Activated T-helper 2 cell treated with anti-CD3 and anti-CD28 coated beads, Interferon-gamma antibody, Interleukin-2, Interleukin-4, amounts not matched to agents 10 μg/mL and 5 μg/mL and 100 μg/mL, durations not matched to agents 14 hours and 24 hours and 36 hours (primary cell): ENCODE data around the gene NCKAP5. TPM values are rescaled to one million over a fixed set of nuclear protein-coding genes. Genes with fewer than 3 reads are reported as not detected.

Experiments used
- DNase-seq: peaks from one replicate; pipeline ENCODE4 v3.0.0; 2021; ENCODE audit warnings: low spot score
- H3K27ac Mint-ChIP-seq: one replicate; pipeline ENCODE4 v1.8.0; 2021; ENCODE audit warnings: mixed read lengths
- H3K27me3 Mint-ChIP-seq: one replicate; pipeline ENCODE4 v1.8.0; 2021; ENCODE audit warnings: low read depth, mixed read lengths
- H3K36me3 Mint-ChIP-seq: one replicate; pipeline ENCODE4 v1.8.0; 2021; ENCODE audit warnings: low read depth, mixed read lengths
- H3K4me1 Mint-ChIP-seq: one replicate; pipeline ENCODE4 v1.8.0; 2021; ENCODE audit warnings: low read depth, mixed read lengths
- H3K4me3 Mint-ChIP-seq: one replicate; pipeline ENCODE4 v1.8.0; 2021; ENCODE audit warnings: low read depth, mild to moderate bottlenecking, moderate library complexity, mixed read lengths
- H3K9me3 Mint-ChIP-seq: one replicate; pipeline ENCODE4 v1.8.0; 2021; ENCODE audit warnings: mixed read lengths
- intact Hi-C: fragments of 100-400 bp; cut with micrococcal nuclease; formaldehyde crosslinking; loops from one replicate; pipeline ENCODE4 v1.15.1; 2023
- total RNA-seq: library from RNA; stranded (reverse); gene quantifications from 2 replicates; pipeline ENCODE4 v1.2.3, GENCODE V29; 2022

The NCKAP5 gene
- total RNA-seq, 1 donor from 2014 or later = not detected

DNA sequence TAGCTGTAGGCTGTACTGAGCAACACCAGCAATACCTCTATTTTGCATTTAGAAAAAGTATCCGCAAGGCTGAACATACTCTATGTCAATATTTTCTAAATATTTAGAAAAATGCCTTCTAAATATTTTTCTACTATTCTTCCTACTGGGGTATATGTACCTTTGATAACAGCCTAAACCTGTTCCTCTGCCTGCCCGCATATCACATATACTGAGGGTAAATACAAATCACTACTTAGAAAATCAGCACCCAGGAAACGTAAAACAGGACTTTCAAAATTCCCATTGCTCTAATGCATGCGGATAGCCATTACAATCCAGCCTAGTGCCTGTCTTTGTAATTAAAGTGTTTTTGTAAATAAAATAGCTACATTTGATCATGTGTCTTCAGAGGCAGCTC lies 56.1 kb downstream of the NCKAP5 start:
- no peak overlapping the region for H3K4me3 Mint-ChIP-seq
- no peak overlapping the region for H3K27ac Mint-ChIP-seq
- no peaks in the 10 kb centered on the region for H3K4me1 Mint-ChIP-seq
- no peaks in the 10 kb centered on the region for H3K36me3 Mint-ChIP-seq
- intact Hi-C loops = no loop called here
- no peaks in the 10 kb centered on the region for H3K9me3 Mint-ChIP-seq
- DNase-seq = no peak
- H3K27me3 Mint-ChIP-seq = no peaks in the 10 kb centered on the region

DNA sequence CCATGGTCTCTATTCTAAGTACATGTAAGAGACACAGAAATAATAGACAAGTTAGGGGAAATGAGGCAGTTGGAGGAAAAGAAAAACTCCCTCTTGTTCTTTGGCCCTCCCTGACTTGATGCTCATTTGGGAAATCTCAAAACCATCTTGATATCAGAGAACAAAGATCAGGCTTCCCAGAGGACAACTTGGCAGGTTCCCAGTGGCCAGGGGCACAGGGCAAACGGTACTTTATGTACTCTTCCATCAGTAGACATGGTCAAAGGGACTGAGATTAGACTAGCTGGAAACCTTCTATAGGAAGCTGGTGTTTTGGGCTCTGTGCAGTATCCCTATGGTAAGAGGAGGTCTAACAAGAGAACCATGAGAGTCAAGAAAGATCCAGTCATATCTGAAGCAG lies 56.6 kb downstream of the NCKAP5 start:
- intact Hi-C loops = no loop called here
- H3K4me3 Mint-ChIP-seq = no peak overlapping the region
- H3K9me3 Mint-ChIP-seq = no peaks in the 10 kb centered on the region
- no peaks in the 10 kb centered on the region for H3K4me1 Mint-ChIP-seq
- H3K27ac Mint-ChIP-seq = no peak overlapping the region
- H3K27me3 Mint-ChIP-seq = no peaks in the 10 kb centered on the region
- H3K36me3 Mint-ChIP-seq = no peaks in the 10 kb centered on the region
- DNase-seq = no peak

DNA sequence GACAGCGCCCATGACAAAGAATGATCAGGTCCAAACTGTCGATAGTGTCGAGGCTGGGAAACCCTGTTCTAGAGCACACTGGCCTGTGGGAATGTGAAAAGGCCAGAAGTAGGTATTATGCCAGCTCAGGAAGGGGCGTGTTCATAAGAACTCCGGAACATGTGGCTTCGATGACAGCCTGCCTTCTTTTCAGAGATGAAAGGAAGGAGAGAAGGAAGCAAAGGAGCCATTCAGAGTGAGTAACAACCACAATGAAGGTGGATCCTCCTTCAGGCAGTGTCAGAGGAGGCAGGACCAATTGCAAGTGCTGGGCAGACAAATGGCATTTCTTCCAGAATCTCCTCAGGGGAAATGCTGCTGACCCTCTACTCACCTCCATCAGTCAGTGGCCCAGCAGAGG lies 58.5 kb downstream of the NCKAP5 start:
- Mint-ChIP-seq H3K9me3 (no peaks in the 10 kb centered on the region), H3K4me3 (no peak overlapping the region), H3K36me3 (no peaks in the 10 kb centered on the region), H3K27me3 (no peaks in the 10 kb centered on the region), H3K27ac (no peak overlapping the region), H3K4me1 (no peaks in the 10 kb centered on the region)
- intact Hi-C loops = no loop called here
- no peak for DNase-seq

DNA sequence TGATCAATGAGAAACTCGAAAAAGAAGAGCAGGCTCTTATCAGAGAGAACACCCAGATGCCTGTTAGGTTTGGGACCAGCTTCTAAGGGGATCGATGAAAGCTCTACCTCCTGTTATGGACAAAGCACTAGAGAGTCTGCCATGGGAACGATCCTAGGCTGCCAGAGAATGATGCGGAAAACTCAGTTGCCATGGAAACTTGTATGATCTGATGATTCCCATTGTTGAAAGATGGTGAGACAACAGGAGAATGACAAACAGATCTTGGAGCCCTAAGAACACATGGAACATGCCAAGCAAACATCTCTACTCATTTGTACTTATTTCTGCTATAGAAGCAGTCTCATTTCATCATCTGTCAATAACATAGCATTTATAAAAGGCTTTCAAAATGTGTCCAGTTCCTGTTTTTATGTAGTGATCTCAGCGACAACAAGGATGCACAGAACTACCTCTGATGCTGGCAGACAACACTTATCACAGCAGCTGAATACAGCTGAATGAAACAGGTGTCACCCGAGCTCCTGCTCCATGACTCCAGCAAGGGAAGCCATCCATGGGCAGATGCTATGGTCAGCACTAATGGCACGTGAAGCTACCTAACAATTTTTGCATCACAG lies 59.6 kb downstream of the NCKAP5 start:
- no peak overlapping the region for H3K27ac Mint-ChIP-seq
- H3K4me1 Mint-ChIP-seq = no peaks in the 10 kb centered on the region
- H3K9me3 Mint-ChIP-seq = no peaks in the 10 kb centered on the region
- no peaks in the 10 kb centered on the region for H3K36me3 Mint-ChIP-seq
- intact Hi-C loops = no loop called here
- H3K27me3 Mint-ChIP-seq = no peaks in the 10 kb centered on the region
- H3K4me3 Mint-ChIP-seq = no peak overlapping the region
- DNase-seq = no peak

DNA sequence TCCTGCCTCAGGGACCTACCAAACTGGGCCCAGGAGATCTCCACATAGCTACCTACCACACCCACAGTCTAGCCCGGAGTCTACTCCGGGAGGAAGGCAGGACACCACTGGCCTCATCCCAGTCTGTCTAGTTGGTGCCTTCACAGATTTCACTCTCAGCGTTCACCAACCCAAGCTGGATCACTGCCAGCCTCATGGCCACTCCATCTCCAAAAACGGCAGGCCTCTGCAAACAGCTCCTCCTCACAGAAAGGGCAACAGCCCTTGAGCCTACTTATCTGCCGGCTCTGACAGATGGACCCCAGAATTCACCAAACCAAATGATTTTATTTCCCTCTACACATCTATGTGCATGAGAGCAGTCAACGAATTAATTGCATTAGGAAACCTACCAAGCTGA lies 61.3 kb downstream of the NCKAP5 start:
- H3K4me3 Mint-ChIP-seq = no peak overlapping the region
- no peaks in the 10 kb centered on the region for H3K27me3 Mint-ChIP-seq
- DNase-seq = no peak
- no peaks in the 10 kb centered on the region for H3K4me1 Mint-ChIP-seq
- no peak overlapping the region for H3K27ac Mint-ChIP-seq
- intact Hi-C loops = no loop called here
- no peaks in the 10 kb centered on the region for H3K36me3 Mint-ChIP-seq
- no peaks in the 10 kb centered on the region for H3K9me3 Mint-ChIP-seq

DNA sequence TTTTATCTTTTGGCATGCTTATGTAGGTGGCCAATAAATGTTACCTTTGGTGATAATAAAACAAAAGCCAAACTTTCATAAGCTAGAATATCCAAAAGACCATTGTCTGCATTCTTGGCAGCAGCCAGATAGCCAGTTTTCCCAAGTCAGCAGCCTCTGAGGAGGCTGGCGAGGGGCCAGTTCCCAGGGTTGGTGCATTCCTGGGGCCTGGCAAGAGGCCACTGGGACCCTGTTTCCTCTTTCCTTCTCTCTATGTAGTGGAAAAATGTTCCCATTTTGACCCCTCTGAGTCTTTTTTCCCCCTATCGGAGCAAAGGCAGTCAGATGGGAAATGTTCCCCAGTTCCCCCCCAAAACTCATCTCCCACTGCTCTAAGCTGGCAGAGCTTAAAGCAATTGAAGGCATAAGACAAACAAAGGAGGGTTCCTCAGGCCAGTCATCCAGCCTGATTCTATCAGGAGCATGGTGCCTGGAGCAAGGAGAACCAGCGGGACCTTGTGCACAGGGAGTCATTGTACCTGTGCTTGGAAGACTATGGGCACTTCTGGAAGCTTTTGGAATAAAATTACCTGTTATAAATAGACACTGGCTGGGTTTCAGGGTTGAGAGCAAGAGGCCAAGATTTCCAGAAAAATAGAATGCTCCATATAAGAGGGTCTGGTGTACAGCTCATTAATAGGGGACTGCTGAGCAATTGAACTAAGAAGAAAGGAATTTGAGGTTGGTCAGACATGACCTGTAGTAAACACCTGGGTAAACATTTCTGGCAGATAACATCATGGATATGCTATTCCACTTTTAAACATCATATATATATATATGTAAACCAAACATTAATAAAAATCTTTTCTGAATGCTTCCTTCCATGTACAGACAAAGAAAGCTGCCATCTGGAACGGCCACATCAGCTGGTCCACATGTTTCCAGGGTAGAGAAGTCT lies 63.4 kb downstream of the NCKAP5 start:
- DNase-seq = no peak
- no peak overlapping the region for H3K27ac Mint-ChIP-seq
- intact Hi-C loops = no loop called here
- no peaks in the 10 kb centered on the region for H3K4me1 Mint-ChIP-seq
- no peaks in the 10 kb centered on the region for H3K36me3 Mint-ChIP-seq
- H3K4me3 Mint-ChIP-seq = no peak overlapping the region
- H3K27me3 Mint-ChIP-seq = no peaks in the 10 kb centered on the region
- no peaks in the 10 kb centered on the region for H3K9me3 Mint-ChIP-seq

DNA sequence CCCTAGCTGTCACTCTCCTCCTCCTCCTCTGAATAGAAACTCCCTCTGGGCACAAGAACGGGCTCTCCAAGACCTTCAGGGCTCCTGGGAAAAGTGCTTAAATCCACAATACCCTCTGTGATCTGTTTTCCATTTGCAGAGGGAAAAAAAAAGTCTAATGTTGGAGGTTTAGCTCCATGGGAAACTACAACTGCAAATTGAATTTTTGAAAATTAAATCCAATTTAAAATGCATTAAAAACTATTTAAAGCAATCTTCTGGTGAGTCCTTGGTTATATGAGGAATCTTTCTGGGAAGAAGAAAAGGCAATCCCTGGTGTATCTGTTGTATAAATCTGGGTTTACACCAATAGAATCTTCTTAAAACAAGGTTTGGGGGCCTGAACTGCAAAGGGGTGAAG lies 64.3 kb downstream of the NCKAP5 start:
- no peak overlapping the region for H3K27ac Mint-ChIP-seq
- H3K4me3 Mint-ChIP-seq = no peak overlapping the region

DNA sequence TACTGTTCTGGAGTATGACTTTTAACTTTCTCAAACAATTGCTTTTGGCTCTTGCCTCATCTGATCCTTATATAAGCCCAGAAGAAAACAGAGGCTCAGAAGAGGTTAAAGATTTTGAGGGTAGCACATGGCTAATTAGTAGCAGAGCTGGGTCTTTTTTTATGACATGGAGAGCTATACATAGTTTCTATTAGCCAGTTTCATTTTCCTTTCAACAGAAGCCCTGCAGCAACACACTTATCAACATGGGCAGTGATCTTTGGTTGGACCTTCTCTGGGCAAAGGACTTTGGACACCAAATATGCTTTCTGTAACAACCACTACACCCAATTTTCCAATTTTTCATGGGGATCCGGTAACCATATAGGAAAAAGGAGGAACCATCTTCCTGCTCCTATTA lies 64.9 kb downstream of the NCKAP5 start:
- no peaks in the 10 kb centered on the region for H3K36me3 Mint-ChIP-seq
- no peak for DNase-seq
- H3K27me3 Mint-ChIP-seq = no peaks in the 10 kb centered on the region
- intact Hi-C loops = no loop called here
- H3K4me1 Mint-ChIP-seq = no peaks in the 10 kb centered on the region
- no peaks in the 10 kb centered on the region for H3K9me3 Mint-ChIP-seq
- H3K4me3 Mint-ChIP-seq = no peak overlapping the region
- H3K27ac Mint-ChIP-seq = no peak overlapping the region

More for the DNA sequence above, 64.3 kb downstream of the NCKAP5 start:
- intact Hi-C loops = no loop called here
- Mint-ChIP-seq H3K4me1 (no peaks in the 10 kb centered on the region), H3K27me3 (no peaks in the 10 kb centered on the region), H3K9me3 (no peaks in the 10 kb centered on the region), H3K36me3 (no peaks in the 10 kb centered on the region)
- no peak for DNase-seq

DNA sequence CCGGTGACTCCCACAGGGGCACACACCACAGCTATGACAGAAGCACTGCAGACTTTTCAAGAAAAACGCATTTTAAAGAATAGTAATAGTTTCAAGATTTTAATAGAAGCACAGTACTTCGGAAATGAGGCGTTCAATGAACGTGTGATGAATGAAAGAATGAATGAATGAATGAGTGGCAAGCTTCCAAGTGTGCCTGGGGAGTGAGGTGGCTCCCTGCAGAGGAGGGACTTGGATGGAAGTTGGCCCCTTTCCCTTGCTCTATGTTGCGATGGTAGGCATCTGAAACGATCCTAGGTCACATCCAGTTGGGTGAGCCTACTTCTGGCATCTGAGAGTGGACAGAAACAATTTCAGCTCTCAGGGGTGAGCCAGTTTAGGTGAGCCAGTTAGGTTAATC lies 65.6 kb downstream of the NCKAP5 start:
- Mint-ChIP-seq H3K27me3 (no peaks in the 10 kb centered on the region), H3K4me1 (no peaks in the 10 kb centered on the region), H3K4me3 (no peak overlapping the region), H3K27ac (no peak overlapping the region), H3K36me3 (no peaks in the 10 kb centered on the region), H3K9me3 (no peaks in the 10 kb centered on the region)
- DNase-seq = no peak
- intact Hi-C loops = no loop called here

DNA sequence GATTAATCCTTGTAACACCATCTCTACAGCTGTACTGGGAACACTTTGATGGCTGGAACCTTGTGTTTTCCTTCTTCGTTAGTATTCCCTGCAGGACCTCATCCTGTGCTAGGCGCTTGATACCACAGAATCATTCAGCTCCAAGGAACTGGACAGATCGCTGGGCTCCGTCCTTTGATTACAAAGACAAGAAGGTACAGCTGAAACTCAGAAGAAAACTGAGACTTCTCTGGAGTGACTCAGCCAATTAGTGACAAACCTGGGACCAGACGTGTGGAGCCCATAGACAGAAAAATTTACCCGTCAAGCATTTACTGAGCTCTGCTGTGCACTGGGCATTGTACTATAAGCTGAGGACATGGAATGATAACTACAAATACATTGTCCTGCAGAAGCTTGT lies 67.3 kb downstream of the NCKAP5 start:
- Mint-ChIP-seq H3K4me3 (no peak overlapping the region), H3K27me3 (no peaks in the 10 kb centered on the region), H3K9me3 (no peaks in the 10 kb centered on the region), H3K36me3 (no peaks in the 10 kb centered on the region), H3K4me1 (no peaks in the 10 kb centered on the region), H3K27ac (no peak overlapping the region)
- no peak for DNase-seq
- intact Hi-C loops = no loop called here

DNA sequence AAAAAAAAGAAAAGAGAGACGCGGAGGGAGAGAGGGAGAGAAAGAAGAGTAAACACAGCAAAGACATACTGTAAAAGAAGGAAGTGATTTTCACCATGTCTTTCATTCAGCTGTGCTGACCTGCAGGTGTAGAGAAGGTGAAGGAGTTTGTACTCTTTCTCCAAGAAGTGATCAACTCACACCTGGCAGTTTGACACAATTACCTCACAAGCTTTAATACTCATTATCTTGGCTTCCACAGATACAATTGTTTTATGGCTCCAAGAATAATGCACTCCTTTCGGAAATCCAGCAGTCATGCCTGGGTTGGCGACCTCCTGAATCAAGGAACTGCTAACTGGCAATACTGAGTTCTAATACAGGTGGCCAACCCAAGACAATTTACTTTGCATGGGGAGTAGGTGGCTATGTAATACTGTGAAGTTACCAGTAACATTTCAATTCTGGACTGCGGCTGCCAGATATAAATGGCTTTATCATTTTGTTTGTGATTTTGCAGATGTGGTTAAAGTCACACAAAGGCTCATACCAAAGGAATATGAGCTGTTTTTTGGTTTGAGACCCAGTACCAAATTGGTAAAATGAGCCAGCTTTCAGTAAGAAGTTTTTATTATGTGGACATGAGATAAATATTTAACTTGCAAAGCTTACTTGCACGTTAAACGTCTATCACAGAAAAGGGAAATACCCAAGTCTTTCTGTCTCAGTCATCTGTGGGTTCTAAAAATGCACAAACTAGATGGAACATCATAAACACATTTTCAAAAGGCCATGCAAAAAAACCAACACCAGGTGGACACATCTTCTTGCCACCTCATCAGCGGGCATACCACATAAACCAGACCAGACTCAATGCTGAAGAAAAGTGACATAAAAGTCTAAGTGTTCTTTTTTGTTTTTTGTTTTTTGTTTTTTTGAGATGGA lies 69.3 kb downstream of the NCKAP5 start:
- H3K4me1 Mint-ChIP-seq = no peaks in the 10 kb centered on the region
- H3K4me3 Mint-ChIP-seq = no peak overlapping the region
- H3K27ac Mint-ChIP-seq = no peak overlapping the region
- H3K9me3 Mint-ChIP-seq = no peaks in the 10 kb centered on the region
- H3K27me3 Mint-ChIP-seq = no peaks in the 10 kb centered on the region
- DNase-seq = no peak
- intact Hi-C loops = no loop called here
- H3K36me3 Mint-ChIP-seq = no peaks in the 10 kb centered on the region

DNA sequence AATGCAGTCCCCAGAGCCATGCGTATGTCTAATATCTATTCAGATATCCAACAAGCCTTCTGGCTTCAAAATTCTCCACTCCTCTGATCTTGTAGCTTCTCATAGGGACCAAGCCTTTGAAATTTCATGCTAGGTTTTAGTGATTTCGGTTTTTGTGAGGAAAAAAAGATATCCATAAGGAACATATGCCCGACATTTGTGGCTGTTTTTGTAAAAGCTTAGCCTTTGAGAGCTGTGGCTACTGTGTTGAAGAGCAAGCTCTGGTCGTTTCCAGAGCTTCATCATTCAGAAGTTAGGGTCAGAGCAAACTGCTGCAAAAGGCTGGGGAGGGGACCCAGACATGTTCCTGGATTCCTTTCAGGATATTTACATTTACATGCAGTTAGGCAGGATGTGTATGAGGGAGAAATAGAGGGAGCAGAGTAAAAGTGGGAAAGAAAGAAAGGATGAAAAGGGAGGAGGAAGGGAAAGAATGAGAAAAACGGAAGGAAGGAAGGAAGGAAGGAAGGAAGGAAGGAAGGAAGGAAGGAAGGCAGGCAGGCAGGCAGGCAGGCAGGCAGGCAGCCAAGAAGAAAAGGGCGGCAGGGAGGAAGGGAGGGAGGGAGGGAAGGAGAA lies 70.2 kb downstream of the NCKAP5 start:
- intact Hi-C loops = no loop called here
- Mint-ChIP-seq H3K9me3 (no peaks in the 10 kb centered on the region), H3K27ac (no peak overlapping the region)

More for the DNA sequence above, 70.2 kb downstream of the NCKAP5 start:
- H3K27me3 Mint-ChIP-seq = no peaks in the 10 kb centered on the region
- H3K4me3 Mint-ChIP-seq = no peak overlapping the region
- H3K4me1 Mint-ChIP-seq = no peaks in the 10 kb centered on the region
- DNase-seq = no peak
- H3K36me3 Mint-ChIP-seq = no peaks in the 10 kb centered on the region
